Amygdala (tissue), 56 donors: ENCODE measurements around the gene CLPTM1.
A peak's percentile ranks its signal among the peaks of the same experiment; 100 is the strongest.
"Not testable (repeated sequence)": the region's sequence is repeated elsewhere in the genome, so short reads cannot be mapped to it uniquely, and the experiment has no call there.

ENCODE experiments used
- DNase-seq, 56 donors: peaks; one replicate each; lab custom pipeline; 2025; lab: John Stamatoyannopoulos, UW

CLPTM1 gene

GRCh38 chr19:44971451-44971850, 16.3 kb downstream of the CLPTM1 start:
- not testable (repeated sequence) for DNase-seq

GRCh38 chr19:44972802-44973201, 17.6 kb downstream of the CLPTM1 start:
- DNase-seq: no peak

GRCh38 chr19:44973982-44974735, 19.0 kb downstream of the CLPTM1 start:
- no peak for DNase-seq

GRCh38 chr19:44974857-44975256, 19.7 kb downstream of the CLPTM1 start:
- no peak for DNase-seq

- no peak for DNase-seq
Observed at GRCh38 chr19:44975444-44975843, 20.3 kb downstream of the CLPTM1 start.

- DNase-seq: no peak
Observed at GRCh38 chr19:44984005-44984404, 28.8 kb downstream of the CLPTM1 start.

GRCh38 chr19:44985445-44985844, 30.3 kb downstream of the CLPTM1 start:
- no peak for DNase-seq

GRCh38 chr19:44986389-44986788, 31.2 kb downstream of the CLPTM1 start:
- DNase-seq: no peak

GRCh38 chr19:44987148-44987675, 32.0 kb downstream of the CLPTM1 start:
- DNase-seq: no peak

GRCh38 chr19:44988273-44988672, 33.1 kb downstream of the CLPTM1 start:
- no peak for DNase-seq

- DNase-seq: peak in 36 of 56 donors; percentile 3 to 63 (median 32)
Observed at GRCh38 chr19:44988896-44989556, 33.8 kb downstream of the CLPTM1 start.

GRCh38 chr19:44990459-44990858, 35.3 kb downstream of the CLPTM1 start:
- DNase-seq: no peak

GRCh38 chr19:44990966-44991365, 35.8 kb downstream of the CLPTM1 start:
- DNase-seq: no peak

GRCh38 chr19:44992336-44993163, 37.4 kb downstream of the CLPTM1 start:
- DNase-seq: no peak

GRCh38 chr19:44993526-44993925, 38.3 kb downstream of the CLPTM1 start:
- DNase-seq: no peak

GRCh38 chr19:44993926-44994537, 38.9 kb downstream of the CLPTM1 start:
- DNase-seq: no peak

- no peak for DNase-seq
Observed at GRCh38 chr19:44998025-44998424, 42.8 kb downstream of the CLPTM1 start.

GRCh38 chr19:44999131-44999925, 44.1 kb downstream of the CLPTM1 start:
- not testable (repeated sequence) for DNase-seq

GRCh38 chr19:45000665-45001064, 45.5 kb downstream of the CLPTM1 start:
- peak in 1 of 56 donors; percentile 18 for DNase-seq
